Activated CD8-positive, alpha-beta memory T cell treated with anti-CD3 and anti-CD28 coated beads, Interleukin-2, amount 50 U/mL, for 1 hour (primary cell): ENCODE results near the gene EPM2A.

Experiments
- DNase-seq: peaks from one replicate; pipeline ENCODE4 v3.0.0-alpha.2; 2020; ENCODE audit errors: extremely low read depth

Gene EPM2A

DNA sequence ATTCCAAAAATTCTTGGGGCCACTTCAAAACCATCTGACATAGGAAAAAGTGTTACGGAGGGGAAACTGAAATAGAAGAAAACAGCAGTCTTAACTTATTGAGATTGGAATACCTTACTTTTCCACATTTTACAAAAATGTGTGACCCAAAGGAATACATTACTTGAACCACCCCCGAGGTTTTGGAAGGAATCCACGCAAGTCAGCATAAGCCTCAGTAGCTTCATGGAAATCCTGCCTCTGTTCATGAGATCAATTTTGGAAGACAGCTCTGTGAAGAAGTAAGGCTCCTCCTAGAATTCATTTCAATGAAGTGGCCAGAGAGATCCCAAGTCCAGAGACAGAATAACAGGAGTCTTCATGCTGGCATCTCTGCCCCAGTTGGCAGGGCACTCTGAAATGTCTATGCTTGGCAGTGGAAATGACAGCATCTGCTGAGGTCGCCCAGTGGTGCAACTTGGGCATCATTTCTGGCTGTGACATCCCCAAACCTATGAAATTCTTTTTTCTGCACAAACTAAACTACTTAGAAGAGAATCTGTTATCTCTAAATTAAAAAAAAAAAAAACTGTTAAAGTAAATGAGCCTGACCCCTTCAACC is 132.5 kb downstream of the EPM2A start:
- DNase-seq = no peak

- DNase-seq = no peak
Measured at GRCh38 chr6:145601397-145601796, 133.9 kb downstream of the EPM2A start.

DNA sequence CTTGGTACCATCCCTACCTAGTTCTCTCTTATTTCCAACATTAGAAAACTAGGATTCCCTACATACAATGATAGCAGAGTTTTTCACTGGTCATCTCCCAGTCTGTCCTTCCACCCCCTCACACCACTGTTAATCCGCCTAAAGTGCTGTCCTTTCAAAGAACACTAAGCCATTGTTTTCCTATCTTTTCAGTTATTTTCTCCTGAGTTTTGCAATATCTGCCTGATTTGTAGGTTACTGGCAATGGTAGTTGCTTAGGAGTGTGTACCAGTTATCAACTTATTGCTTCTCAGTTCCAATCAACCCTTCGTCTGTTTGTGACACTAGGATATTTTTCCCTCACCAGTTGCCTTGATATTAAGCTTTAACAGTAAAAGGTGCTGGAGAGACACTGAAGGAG is 135.0 kb downstream of the EPM2A start:
- no peak for DNase-seq

DNA sequence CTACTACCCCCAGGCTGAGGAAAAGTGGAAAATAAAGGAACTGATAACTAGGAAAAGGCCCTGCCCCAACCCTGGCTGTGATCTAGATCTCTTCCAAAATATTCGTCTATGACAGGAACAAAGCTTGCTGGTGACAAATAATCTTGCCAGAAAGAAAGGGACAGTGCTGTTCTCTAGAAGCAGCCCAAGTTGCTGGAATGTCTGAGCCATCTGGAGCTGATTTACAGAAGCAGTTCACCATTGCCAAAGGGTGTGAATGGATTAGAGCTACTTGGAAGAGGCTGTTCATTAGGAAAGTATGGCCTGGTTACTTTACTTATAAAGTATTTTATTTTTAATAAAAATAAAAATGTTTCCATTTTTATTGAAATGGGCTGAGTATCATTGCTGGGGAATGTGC is 146.3 kb downstream of the EPM2A start:
- no peak for DNase-seq

DNA sequence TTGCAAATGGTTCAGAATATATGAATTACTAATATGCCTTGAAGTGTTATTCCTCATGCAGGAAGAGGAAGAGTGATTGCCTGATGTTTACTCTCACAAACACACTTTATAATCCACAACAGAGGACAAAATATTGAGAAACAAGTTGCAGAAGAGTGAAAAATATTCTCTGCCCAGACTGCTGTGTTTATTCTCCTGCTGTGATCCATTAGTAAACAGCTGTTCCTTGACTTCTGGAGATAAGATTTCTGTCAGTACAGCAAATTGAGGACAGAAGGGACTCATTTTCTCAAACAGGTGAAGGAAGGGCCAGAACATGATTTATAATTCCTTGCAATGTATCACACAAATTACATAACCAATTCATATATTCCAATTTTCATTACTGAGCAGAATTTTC is 148.0 kb downstream of the EPM2A start:
- no peak for DNase-seq

- DNase-seq = no peak
Measured at GRCh38 chr6:145583753-145584152, 151.6 kb downstream of the EPM2A start.
